ENCODE measurements around the gene YPEL5. TPM values are rescaled to one million over a fixed set of nuclear protein-coding genes. Genes with fewer than 3 reads are reported as not detected.

Gene YPEL5
- total RNA-seq, 4 donors from 2014 or later = 53.4 to 94.2 (median 71.4) TPM

GRCh38 chr2:30122362-30122761, 24.4 kb upstream of the YPEL5 start:
- H3K36me3 ChIP-seq = no peaks in the 10 kb centered on the region
- H3K4me1 ChIP-seq = no peaks in the 10 kb centered on the region
- H3K9me3 ChIP-seq = peaks cover 0 to 4% (median 0%) of the 10 kb centered on the region in 4 donors
- no peaks in the 10 kb centered on the region for H3K27me3 ChIP-seq
- TF ChIP-seq EP300 (IDR thresholded peaks at IDR 0.05) = no peak
- TF ChIP-seq POLR2A (IDR thresholded peaks at IDR 0.05) = no peak
- TF ChIP-seq CTCF (IDR thresholded peaks at IDR 0.05) = no peak
- H3K27ac ChIP-seq = no peak overlapping the region
- DNase-seq (ENCODE audit: low spot score in 2 of 2) = no peak
- no peak overlapping the region for H3K4me3 ChIP-seq
- WGBS, 2 donors = 85 to 90% methylated on average over 3 of the region's 3 CpGs

GRCh38 chr2:30127016-30127893, 19.6 kb upstream of the YPEL5 start:
- Histone ChIP-seq H3K36me3 (no peaks in the 10 kb centered on the region), H3K27me3 (no peaks in the 10 kb centered on the region), H3K9me3 (peaks cover 0 to 4% (median 0%) of the 10 kb centered on the region in 4 donors), H3K4me3 (no peak overlapping the region), H3K27ac (no peak overlapping the region), H3K4me1 (no peaks in the 10 kb centered on the region)
- no peak for TF ChIP-seq CTCF (IDR thresholded peaks at IDR 0.05)
- TF ChIP-seq POLR2A (IDR thresholded peaks at IDR 0.05) = no peak
- TF ChIP-seq EP300 (IDR thresholded peaks at IDR 0.05) = no peak
- DNase-seq (ENCODE audit: low spot score in 2 of 2) = no peak
- 80% methylated on average over 9 of the region's 9 CpGs for WGBS, 2 donors

GRCh38 chr2:30134582-30134981, 12.2 kb upstream of the YPEL5 start:
- Histone ChIP-seq H3K4me1 (no peaks in the 10 kb centered on the region), H3K27ac (no peak overlapping the region), H3K27me3 (no peaks in the 10 kb centered on the region), H3K36me3 (no peaks in the 10 kb centered on the region), H3K9me3 (no peaks in the 10 kb centered on the region), H3K4me3 (no peak overlapping the region)
- TF ChIP-seq EP300 (IDR thresholded peaks at IDR 0.05) (no peak), POLR2A (IDR thresholded peaks at IDR 0.05) (no peak), CTCF (IDR thresholded peaks at IDR 0.05) (no peak)
- no peak for DNase-seq (ENCODE audit: low spot score in 2 of 2)
- 51 to 58% methylated on average over 5 of the region's 5 CpGs for WGBS, 2 donors

GRCh38 chr2:30135541-30135940, 11.3 kb upstream of the YPEL5 start:
- H3K36me3 ChIP-seq = no peaks in the 10 kb centered on the region
- H3K27me3 ChIP-seq = no peaks in the 10 kb centered on the region
- H3K4me1 ChIP-seq = no peaks in the 10 kb centered on the region
- DNase-seq (ENCODE audit: low spot score in 2 of 2) = no peak
- H3K4me3 ChIP-seq = no peak overlapping the region
- WGBS, 2 donors = 60 to 63% methylated on average over 3 of the region's 3 CpGs
- H3K9me3 ChIP-seq = no peaks in the 10 kb centered on the region
- no peak overlapping the region for H3K27ac ChIP-seq
- TF ChIP-seq POLR2A (IDR thresholded peaks at IDR 0.05) (no peak), EP300 (IDR thresholded peaks at IDR 0.05) (no peak)

GRCh38 chr2:30136764-30137444, 9.9 kb upstream of the YPEL5 start:
- no peaks in the 10 kb centered on the region for H3K36me3 ChIP-seq
- no peaks in the 10 kb centered on the region for H3K27me3 ChIP-seq
- WGBS, 2 donors = 45 to 62% methylated on average over 10 of the region's 10 CpGs
- no peaks in the 10 kb centered on the region for H3K9me3 ChIP-seq
- no peak for DNase-seq (ENCODE audit: low spot score in 2 of 2)
- H3K4me1 ChIP-seq = no peaks in the 10 kb centered on the region
- no peak overlapping the region for H3K4me3 ChIP-seq
- H3K27ac ChIP-seq = no peak overlapping the region
- TF ChIP-seq POLR2A (IDR thresholded peaks at IDR 0.05) (no peak), CTCF (IDR thresholded peaks at IDR 0.05) (no peak), EP300 (IDR thresholded peaks at IDR 0.05) (no peak)
